H9 (cell line): ENCODE results near the gene TGM4. TPM values are rescaled to one million over a fixed set of nuclear protein-coding genes. Genes with fewer than 3 reads are reported as not detected.

Source experiments
- DNase-seq: peaks from one replicate; pipeline ENCODE4 v3.0.0-alpha.2; 2017
- H2AFZ ChIP-seq: one replicate; pipeline ENCODE4 v1.6.1; 2013; ENCODE audit warnings: mild to moderate bottlenecking, low read length, control low read depth, moderate library complexity
- H2AK5ac ChIP-seq: 2 replicates; pipeline ENCODE4 v1.6.1; 2013; ENCODE audit warnings: low read length, control low read depth, mixed read lengths; ENCODE audit not compliant: insufficient read length
- H2BK120ac ChIP-seq: one replicate; pipeline ENCODE4 v1.6.1; 2013; ENCODE audit warnings: low read depth, mild to moderate bottlenecking, low read length, control low read depth, inconsistent platforms; ENCODE audit not compliant: poor library complexity, severe bottlenecking
- H2BK12ac ChIP-seq: 2 replicates; pipeline ENCODE4 v1.6.1; 2013; ENCODE audit warnings: low read length, control low read depth, mixed read lengths, low read depth; ENCODE audit not compliant: insufficient read length
- H2BK15ac ChIP-seq: 2 replicates; pipeline ENCODE4 v1.6.1; 2013; ENCODE audit warnings: low read depth, low read length, control low read depth
- H2BK20ac ChIP-seq: one replicate; pipeline ENCODE4 v1.6.1; 2013; ENCODE audit warnings: low read depth, mild to moderate bottlenecking, low read length, control low read depth, inconsistent platforms; ENCODE audit not compliant: poor library complexity, severe bottlenecking
- H2BK5ac ChIP-seq: 2 replicates; pipeline ENCODE4 v1.6.1; 2013; ENCODE audit warnings: low read length, control low read depth, mixed read lengths; ENCODE audit not compliant: insufficient read length
- H3K14ac ChIP-seq: 2 replicates; pipeline ENCODE4 v1.6.1; 2013; ENCODE audit warnings: low read length, control low read depth; ENCODE audit not compliant: insufficient read depth
- H3K18ac ChIP-seq: 2 replicates; pipeline ENCODE4 v1.6.1; 2013; ENCODE audit warnings: low read depth, mild to moderate bottlenecking, mixed read lengths, low read length, control low read depth; ENCODE audit not compliant: insufficient read length
- H3K23ac ChIP-seq: 2 replicates; pipeline ENCODE4 v1.6.1; 2013; ENCODE audit warnings: low read length, control low read depth, mixed read lengths, low read depth; ENCODE audit not compliant: insufficient read length
- H3K23me2 ChIP-seq: 2 replicates; pipeline ENCODE4 v1.6.1; 2013; ENCODE audit warnings: low read depth, mild to moderate bottlenecking, mixed read lengths, low read length, control low read depth; ENCODE audit not compliant: insufficient read length, poor library complexity, severe bottlenecking
- H3K27ac ChIP-seq: 2 replicates; pipeline ENCODE4 v1.5.1; 2013; ENCODE audit warnings: low read length, control low read depth, mixed read lengths, low read depth; ENCODE audit not compliant: insufficient read length
- H3K27me3 ChIP-seq: 2 replicates; pipeline ENCODE4 v1.6.1; 2013; ENCODE audit warnings: low read length, control low read depth, inconsistent platforms; ENCODE audit not compliant: insufficient read depth
- H3K4ac ChIP-seq: 2 replicates; pipeline ENCODE4 v1.6.1; 2013; ENCODE audit warnings: low read depth, mild to moderate bottlenecking, control low read depth, inconsistent platforms, low read length, moderate library complexity
- H3K4me1 ChIP-seq: 2 replicates; pipeline ENCODE4 v1.6.1; 2013; ENCODE audit warnings: low read length, control low read depth, inconsistent platforms; ENCODE audit not compliant: insufficient read depth
- H3K4me2 ChIP-seq: 2 replicates; pipeline ENCODE4 v1.6.1; 2013; ENCODE audit warnings: low read length, control low read depth, mixed read lengths; ENCODE audit not compliant: insufficient read length, insufficient read depth
- H3K56ac ChIP-seq: 2 replicates; pipeline ENCODE4 v1.6.1; 2013; ENCODE audit warnings: low read depth, mild to moderate bottlenecking, mixed read lengths, low read length, control low read depth; ENCODE audit not compliant: insufficient read length
- H3K79me1 ChIP-seq: 2 replicates; pipeline ENCODE4 v1.6.1; 2013; ENCODE audit warnings: low read depth, mild to moderate bottlenecking, moderate library complexity, low read length, control low read depth, inconsistent platforms; ENCODE audit not compliant: insufficient read depth, poor library complexity, severe bottlenecking
- H3K79me2 ChIP-seq: 2 replicates; pipeline ENCODE4 v1.6.1; 2013; ENCODE audit warnings: low read length, control low read depth, inconsistent platforms; ENCODE audit not compliant: insufficient read depth
- H3K9ac ChIP-seq: 2 replicates; pipeline ENCODE4 v1.6.1; 2013; ENCODE audit warnings: low read length, control low read depth, mixed read lengths; ENCODE audit not compliant: insufficient read length; ENCODE audit errors: extremely low read depth
- H3K9me3 ChIP-seq: one replicate; pipeline ENCODE4 v1.6.1; 2013; ENCODE audit warnings: low read depth, low read length, inconsistent platforms; ENCODE audit not compliant: control insufficient read depth
- H3T11ph ChIP-seq: one replicate; pipeline ENCODE4 v1.6.1; 2013; ENCODE audit warnings: mild to moderate bottlenecking, low read length, control low read depth, inconsistent platforms
- H4K20me1 ChIP-seq: one replicate; pipeline ENCODE4 v1.6.1; 2013; ENCODE audit not compliant: control insufficient read depth, insufficient read length, insufficient read depth
- H4K5ac ChIP-seq: 2 replicates; pipeline ENCODE4 v1.6.1; 2013; ENCODE audit warnings: low read depth, mild to moderate bottlenecking, mixed read lengths, low read length, control low read depth; ENCODE audit not compliant: insufficient read length
- H4K8ac ChIP-seq: replicated peaks from 2 replicates; pipeline ENCODE4 v1.6.1; 2013; ENCODE audit warnings: low read length, control low read depth, mixed read lengths, low read depth; ENCODE audit not compliant: insufficient read length
- H4K91ac ChIP-seq: 2 replicates; pipeline ENCODE4 v1.6.1; 2013; ENCODE audit warnings: low read depth, mild to moderate bottlenecking, moderate library complexity, mixed read lengths, low read length, control low read depth; ENCODE audit not compliant: insufficient read length
- H3K27ac Mint-ChIP-seq, 3 experiments: 2 replicates in 2 of 3; 3 replicates in 1 of 3; pipeline ENCODE4 v1.8.0; 2020 to 2021; ENCODE audit warnings: mixed read lengths in 3 of 3, mild to moderate bottlenecking in 1 of 3, moderate library complexity in 1 of 3
- H3K27me3 Mint-ChIP-seq: 2 replicates; pipeline ENCODE4 v1.8.0; 2021; ENCODE audit warnings: low read depth, mild to moderate bottlenecking, moderate library complexity, mixed read lengths
- H3K36me3 Mint-ChIP-seq, 3 experiments: 2 replicates in 2 of 3; 3 replicates in 1 of 3; pipeline ENCODE4 v1.8.0; 2020 to 2021; ENCODE audit warnings: low read depth in 3 of 3, mixed read lengths in 3 of 3; ENCODE audit not compliant: insufficient read depth in 1 of 3
- H3K4me1 Mint-ChIP-seq, 2 experiments: 2 replicates each; pipeline ENCODE4 v1.8.0; 2020; ENCODE audit warnings: mixed read lengths in 2 of 2
- H3K4me3 Mint-ChIP-seq, 2 experiments: 2 replicates in 1 of 2; 3 replicates in 1 of 2; pipeline ENCODE4 v1.8.0; 2020 to 2021; ENCODE audit warnings: mild to moderate bottlenecking in 2 of 2, mixed read lengths in 2 of 2, moderate library complexity in 1 of 2
- H3K9me3 Mint-ChIP-seq, 2 experiments: 2 replicates in 1 of 2; 3 replicates in 1 of 2; pipeline ENCODE4 v1.8.0; 2020; ENCODE audit warnings: mild to moderate bottlenecking in 2 of 2, mixed read lengths in 2 of 2, moderate library complexity in 1 of 2
- CTCF ChIP-seq: fragments of 200-600 bp; sonication (generic); conservative IDR thresholded peaks from 3 replicates; pipeline ENCODE4 v1.8.0; 2021; ENCODE audit warnings: antibody characterized with exemption, mild to moderate bottlenecking
- WGBS: extraction: QIAGEN DNeasy Blood & Tissue Kit; methylation state at CpG from one replicate; pipeline ENCODE4 v1.1.7; 2013; ENCODE audit warnings: missing lambda C conversion rate, low lambda C conversion rate, mixed read lengths; ENCODE audit not compliant: insufficient read length; ENCODE audit errors: extremely low coverage; 5-methylcytosine and 5-hydroxymethylcytosine counted together
- total RNA-seq: library from RNA; stranded (reverse); gene quantifications from 2 replicates; pipeline ENCODE4 v1.2.1, GENCODE V29; 2021

TGM4 gene
- total RNA-seq, 1 experiment from 2014 or later, result not detected

- peaks cover 9 to 10% of the 10 kb centered on the region in 2 experiments for H3K4me1 Mint-ChIP-seq
- no peak overlapping the region for H2BK120ac ChIP-seq
- H2AFZ ChIP-seq, result no peak overlapping the region
- H4K5ac ChIP-seq, result no peak overlapping the region
- H3K36me3 Mint-ChIP-seq, result no peaks in the 10 kb centered on the region
- H2AK5ac ChIP-seq, result no peak overlapping the region
- H3K4ac ChIP-seq, result no peak overlapping the region
- H4K8ac ChIP-seq, result no peak overlapping the region
- no peak overlapping the region for H2BK12ac ChIP-seq
- WGBS, result no CpG with 5 or more reads among the region's 3 CpGs
- no peak overlapping the region for H3K27ac Mint-ChIP-seq
- H3K56ac ChIP-seq, result no peak overlapping the region
- H3K23ac ChIP-seq, result no peak overlapping the region
- H3K4me2 ChIP-seq, result no peak overlapping the region
- peaks cover 7% of the 10 kb centered on the region for H3K9me3 ChIP-seq
- no peak for DNase-seq
- peaks cover 19% of the 10 kb centered on the region for H3K27me3 Mint-ChIP-seq
- no peaks in the 10 kb centered on the region for H3K23me2 ChIP-seq
- H3K14ac ChIP-seq, result no peak overlapping the region
- no peaks in the 10 kb centered on the region for H3K4me1 ChIP-seq
- no peaks in the 10 kb centered on the region; a peak in 1 of 5 replicates for H3K9me3 Mint-ChIP-seq
- H3K27ac ChIP-seq, result no peak overlapping the region
- H3K79me1 ChIP-seq, result no peaks in the 10 kb centered on the region
- H2BK5ac ChIP-seq, result no peak overlapping the region
- no peak overlapping the region for H3K18ac ChIP-seq
- no peaks in the 10 kb centered on the region for H3K79me2 ChIP-seq
- no peak overlapping the region for H3K9ac ChIP-seq
- no peak overlapping the region for H2BK15ac ChIP-seq
- H3K27me3 ChIP-seq, result no peaks in the 10 kb centered on the region
- H4K20me1 ChIP-seq, result no peaks in the 10 kb centered on the region
- no peak overlapping the region for H2BK20ac ChIP-seq
- no peak for TF ChIP-seq CTCF
- H3T11ph ChIP-seq, result no peak overlapping the region
- H4K91ac ChIP-seq, result no peak overlapping the region
- no peak overlapping the region for H3K4me3 Mint-ChIP-seq
Measured at GRCh38 chr3:44910693-44911092, 36.3 kb downstream of the TGM4 start.
